Measurements from ENCODE around the gene CHST15. TPM values are rescaled to one million over a fixed set of nuclear protein-coding genes. Genes with fewer than 3 reads are reported as not detected.

Gene CHST15
- total RNA-seq, 5 donors from 2014 or later (not counting 1 experiment from before 2014, with no cell fraction given), result 0.95 to 4.2 (median 1.3) TPM

DNA sequence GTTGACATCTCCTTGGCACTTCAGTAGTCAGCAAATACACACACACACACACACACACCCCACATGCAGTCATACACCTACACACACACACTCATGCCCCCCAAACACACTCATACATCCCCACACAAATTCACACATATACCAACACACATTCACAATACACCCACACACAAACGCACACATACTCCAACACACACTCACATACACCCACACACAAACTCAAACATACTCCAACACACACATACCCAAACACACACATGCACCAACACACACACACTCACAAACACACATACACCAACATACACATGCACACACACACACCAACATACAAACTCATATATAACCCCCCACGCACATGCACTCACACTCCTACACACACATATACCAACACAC is 31.4 kb upstream of the CHST15 start:
- WGBS (ENCODE audit: insufficient coverage), result 94% methylated on average over 2 of the region's 2 CpGs
- H3K4me1 ChIP-seq (ENCODE audit: control insufficient read depth in 1 of 2, extremely low read depth in 1 of 2, insufficient read depth in 2 of 2, low read length in 2 of 2), result peaks cover 0 to 5% of the 10 kb centered on the region in 2 experiments
- Mint-ChIP-seq H3K27me3 (peaks cover 0 to 2% of the 10 kb centered on the region in 2 donors), H3K4me1 (no peaks in the 10 kb centered on the region), H3K36me3 (no peaks in the 10 kb centered on the region), H3K27ac (no peak overlapping the region), H3K9me3 (no peaks in the 10 kb centered on the region), H3K4me3 (no peak overlapping the region)
- CTCF ChIA-PET, result no interaction called here
- H3K36me3 ChIP-seq (ENCODE audit: control insufficient read depth in 2 of 2, extremely low read depth in 1 of 2, insufficient read depth in 1 of 2, low read length in 1 of 2), result no peaks in the 10 kb centered on the region
- H3K27ac ChIP-seq (ENCODE audit: low read length), result no peak overlapping the region
- H3K9me3 ChIP-seq, result no peaks in the 10 kb centered on the region
- ATAC-seq (replicated peaks in 1 of 4) (no peak), DNase-seq (no peak)
- peaks cover 0 to 11% of the 10 kb centered on the region in 2 experiments for H3K27me3 ChIP-seq (replicated peaks in 1 of 2; ENCODE audit: control insufficient read depth in 2 of 2, extremely low read depth in 1 of 2, insufficient read depth in 2 of 2, low read length in 1 of 2)
- POLR2A ChIA-PET, result no interaction called here
- H3K4me3 ChIP-seq (ENCODE audit: control insufficient read depth in 1 of 2, extremely low read depth in 1 of 2, low read length in 1 of 2), result no peak overlapping the region

DNA sequence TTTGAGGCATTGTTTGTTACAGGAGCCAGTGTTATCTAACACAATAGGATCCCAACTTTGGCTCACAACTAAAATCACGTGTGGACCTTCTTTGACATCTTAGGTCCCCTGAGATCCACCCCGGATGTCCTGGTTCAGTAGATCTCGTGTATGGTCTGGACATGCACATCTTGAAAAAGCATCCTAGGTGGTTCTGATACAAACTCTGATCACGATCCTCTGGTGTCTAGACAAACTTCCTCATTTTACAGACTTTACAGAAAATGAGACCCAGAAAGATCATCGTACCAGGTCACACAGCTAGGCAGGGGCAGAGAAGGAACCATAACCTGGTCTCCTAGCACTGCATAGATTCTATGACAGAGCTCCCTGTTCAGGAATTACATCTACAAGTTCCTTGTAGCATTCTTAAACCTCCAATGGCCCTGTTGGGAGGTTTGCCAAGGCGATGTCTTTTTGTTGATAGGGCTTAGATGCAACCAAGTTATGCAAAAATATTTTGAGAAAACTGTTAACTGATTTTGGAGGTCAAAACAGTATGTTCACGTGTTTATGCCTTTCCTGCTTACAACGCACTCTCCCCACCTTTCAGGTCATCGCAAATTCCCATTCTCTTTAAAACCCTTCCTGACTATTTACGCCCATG is 30.8 kb upstream of the CHST15 start:
- Mint-ChIP-seq H3K4me1 (no peaks in the 10 kb centered on the region), H3K9me3 (no peaks in the 10 kb centered on the region), H3K27ac (no peak overlapping the region), H3K27me3 (no peaks in the 10 kb centered on the region), H3K4me3 (no peak overlapping the region), H3K36me3 (no peaks in the 10 kb centered on the region)
- no peaks in the 10 kb centered on the region for H3K9me3 ChIP-seq
- no peak overlapping the region for H3K27ac ChIP-seq (ENCODE audit: low read length)
- ATAC-seq (replicated peaks in 1 of 4) (no peak), DNase-seq (no peak)
- 82% methylated on average over 5 of the region's 10 CpGs for WGBS (ENCODE audit: insufficient coverage)
- H3K36me3 ChIP-seq (ENCODE audit: control insufficient read depth in 2 of 2, extremely low read depth in 1 of 2, insufficient read depth in 1 of 2, low read length in 1 of 2), result no peaks in the 10 kb centered on the region
- POLR2A ChIA-PET, result no interaction called here
- no peak overlapping the region for H3K4me3 ChIP-seq (ENCODE audit: control insufficient read depth in 1 of 2, extremely low read depth in 1 of 2, low read length in 1 of 2)
- peaks cover 0 to 16% of the 10 kb centered on the region in 2 experiments for H3K27me3 ChIP-seq (replicated peaks in 1 of 2; ENCODE audit: control insufficient read depth in 2 of 2, extremely low read depth in 1 of 2, insufficient read depth in 2 of 2, low read length in 1 of 2)
- peaks cover 0 to 10% of the 10 kb centered on the region in 2 experiments for H3K4me1 ChIP-seq (ENCODE audit: control insufficient read depth in 1 of 2, extremely low read depth in 1 of 2, insufficient read depth in 2 of 2, low read length in 2 of 2)
- CTCF ChIA-PET, result no interaction called here

DNA sequence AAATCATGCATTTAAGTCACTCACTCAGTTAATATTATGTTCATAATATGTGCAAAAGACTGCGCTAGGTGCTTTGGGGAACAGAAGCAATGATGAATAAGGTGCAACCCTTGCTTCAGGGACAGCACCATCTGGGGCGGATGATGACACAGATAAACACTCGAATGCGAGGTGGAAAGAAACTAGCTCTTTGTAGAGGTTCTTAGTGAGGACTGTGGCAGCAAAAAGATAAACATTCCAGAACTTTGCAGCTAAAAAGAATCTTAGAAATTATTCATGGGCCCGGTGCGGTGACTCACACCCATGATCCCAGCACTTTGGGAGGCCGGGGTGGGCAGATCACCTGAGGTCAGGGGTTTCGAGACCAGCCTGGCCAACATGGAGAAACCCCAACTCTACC is 29.8 kb upstream of the CHST15 start:
- ATAC-seq (replicated peaks in 1 of 4), result no peak
- Histone ChIP-seq H3K27me3 (replicated peaks in 1 of 2; ENCODE audit: control insufficient read depth in 2 of 2, extremely low read depth in 1 of 2, insufficient read depth in 2 of 2, low read length in 1 of 2) (peaks cover 0 to 10% of the 10 kb centered on the region in 2 experiments), H3K4me1 (ENCODE audit: control insufficient read depth in 1 of 2, extremely low read depth in 1 of 2, insufficient read depth in 2 of 2, low read length in 2 of 2) (peaks cover 0 to 11% of the 10 kb centered on the region in 2 experiments), H3K4me3 (ENCODE audit: control insufficient read depth in 1 of 2, extremely low read depth in 1 of 2, low read length in 1 of 2) (no peak overlapping the region), H3K9me3 (no peaks in the 10 kb centered on the region), H3K27ac (ENCODE audit: low read length) (no peak overlapping the region), H3K36me3 (ENCODE audit: control insufficient read depth in 2 of 2, extremely low read depth in 1 of 2, insufficient read depth in 1 of 2, low read length in 1 of 2) (no peaks in the 10 kb centered on the region)
- CTCF ChIA-PET, result no interaction called here
- 87% methylated on average over 4 of the region's 8 CpGs for WGBS (ENCODE audit: insufficient coverage)
- no peaks in the 10 kb centered on the region for H3K9me3 Mint-ChIP-seq
- H3K4me1 Mint-ChIP-seq, result no peaks in the 10 kb centered on the region
- no peaks in the 10 kb centered on the region for H3K27me3 Mint-ChIP-seq
- no peaks in the 10 kb centered on the region for H3K36me3 Mint-ChIP-seq
- DNase-seq, result no peak
- H3K27ac Mint-ChIP-seq, result no peak overlapping the region
- no peak overlapping the region for H3K4me3 Mint-ChIP-seq
- POLR2A ChIA-PET, result interaction anchor here in 1 of 2 donors (0.8 kb wide), 1 partner anchor 38 kb away, joined by 3 read pairs; no protein-coding TSS in a partner anchor

DNA sequence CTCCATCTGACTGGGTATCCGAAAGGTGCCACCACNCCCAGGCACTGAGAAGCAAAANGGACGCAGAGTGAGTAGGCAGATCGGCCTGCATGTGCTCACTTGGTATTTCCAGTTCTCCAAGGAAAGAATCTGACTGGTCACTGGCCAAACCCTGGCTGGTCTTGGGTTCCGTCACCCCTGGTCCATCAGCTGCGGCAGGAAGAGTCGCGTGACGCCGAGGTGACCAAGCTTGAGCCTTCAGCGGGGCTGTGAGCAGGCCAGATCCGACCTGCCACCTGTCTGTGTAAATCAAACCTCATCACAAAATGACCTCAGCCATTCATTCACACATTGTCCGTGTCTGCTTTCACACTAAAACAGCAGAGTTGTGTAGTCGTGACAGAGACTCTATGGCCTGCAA is 28.8 kb upstream of the CHST15 start:
- H3K36me3 ChIP-seq (ENCODE audit: control insufficient read depth in 2 of 2, extremely low read depth in 1 of 2, insufficient read depth in 1 of 2, low read length in 1 of 2), result no peaks in the 10 kb centered on the region
- H3K4me1 Mint-ChIP-seq, result no peaks in the 10 kb centered on the region
- ATAC-seq (replicated peaks in 1 of 4), result no peak
- peaks cover 0 to 3% of the 10 kb centered on the region in 2 donors for H3K27me3 Mint-ChIP-seq
- peaks cover 0 to 10% of the 10 kb centered on the region in 2 experiments for H3K27me3 ChIP-seq (replicated peaks in 1 of 2; ENCODE audit: control insufficient read depth in 2 of 2, extremely low read depth in 1 of 2, insufficient read depth in 2 of 2, low read length in 1 of 2)
- no peaks in the 10 kb centered on the region for H3K9me3 Mint-ChIP-seq
- H3K4me3 Mint-ChIP-seq, result no peak overlapping the region
- H3K36me3 Mint-ChIP-seq, result no peaks in the 10 kb centered on the region
- 86% methylated on average over 13 of the region's 13 CpGs for WGBS (ENCODE audit: insufficient coverage)
- POLR2A ChIA-PET, result no interaction called here
- peaks cover 0 to 11% of the 10 kb centered on the region in 2 experiments for H3K4me1 ChIP-seq (ENCODE audit: control insufficient read depth in 1 of 2, extremely low read depth in 1 of 2, insufficient read depth in 2 of 2, low read length in 2 of 2)
- no peaks in the 10 kb centered on the region for H3K9me3 ChIP-seq
- H3K27ac Mint-ChIP-seq, result no peak overlapping the region
- H3K4me3 ChIP-seq (ENCODE audit: control insufficient read depth in 1 of 2, extremely low read depth in 1 of 2, low read length in 1 of 2), result no peak overlapping the region
- H3K27ac ChIP-seq (ENCODE audit: low read length), result no peak overlapping the region
- CTCF ChIA-PET, result no interaction called here
- no peak for DNase-seq

DNA sequence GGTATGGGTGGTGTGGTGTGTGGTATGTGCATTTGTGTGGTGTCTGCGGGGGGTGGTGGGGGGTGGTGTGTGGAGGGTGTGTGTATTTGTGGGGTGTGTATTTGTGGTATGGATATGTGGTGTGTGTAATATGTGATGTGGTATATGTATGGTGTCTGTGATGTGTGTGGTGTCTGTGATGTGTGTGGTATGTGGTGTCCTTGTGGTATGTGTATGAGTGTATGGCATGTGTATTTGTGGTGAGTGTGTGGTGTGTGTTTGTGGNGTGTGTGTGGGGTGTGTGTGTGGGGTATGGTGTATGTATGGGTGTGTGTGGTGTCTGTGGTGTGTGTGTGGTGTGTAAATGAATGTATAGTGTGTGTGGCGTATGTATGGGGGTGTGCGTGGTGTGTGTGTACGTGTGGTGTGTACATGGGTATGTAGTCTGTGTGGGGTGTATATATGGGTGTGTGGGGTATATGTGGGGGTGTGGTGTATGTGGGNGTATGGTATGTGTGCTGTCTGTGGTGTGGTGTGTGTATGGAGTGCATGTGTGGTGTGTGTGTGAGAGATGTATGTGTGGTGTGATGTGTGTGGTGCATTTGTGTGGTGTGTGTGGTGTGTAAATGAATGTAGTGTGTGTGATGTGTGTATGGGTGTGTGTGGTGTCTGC is 27.1 kb upstream of the CHST15 start:
- no peak overlapping the region for H3K4me3 ChIP-seq (ENCODE audit: control insufficient read depth in 1 of 2, extremely low read depth in 1 of 2, low read length in 1 of 2)
- H3K36me3 ChIP-seq (ENCODE audit: control insufficient read depth in 2 of 2, extremely low read depth in 1 of 2, insufficient read depth in 1 of 2, low read length in 1 of 2), result no peaks in the 10 kb centered on the region
- Mint-ChIP-seq H3K27ac (no peak overlapping the region), H3K36me3 (no peaks in the 10 kb centered on the region), H3K27me3 (peaks cover 0 to 3% of the 10 kb centered on the region in 2 donors), H3K4me1 (no peaks in the 10 kb centered on the region), H3K9me3 (no peaks in the 10 kb centered on the region), H3K4me3 (no peak overlapping the region)
- peaks cover 0 to 11% of the 10 kb centered on the region in 2 experiments for H3K4me1 ChIP-seq (ENCODE audit: control insufficient read depth in 1 of 2, extremely low read depth in 1 of 2, insufficient read depth in 2 of 2, low read length in 2 of 2)
- 77% methylated on average over 4 of the region's 4 CpGs for WGBS (ENCODE audit: insufficient coverage)
- no peak for DNase-seq
- H3K27ac ChIP-seq (ENCODE audit: low read length), result no peak overlapping the region
- peaks cover 0 to 10% of the 10 kb centered on the region in 2 experiments for H3K27me3 ChIP-seq (replicated peaks in 1 of 2; ENCODE audit: control insufficient read depth in 2 of 2, extremely low read depth in 1 of 2, insufficient read depth in 2 of 2, low read length in 1 of 2)
- H3K9me3 ChIP-seq, result no peaks in the 10 kb centered on the region
- POLR2A ChIA-PET, result no interaction called here
- peak in 1 of 4 experiments; percentile 9 for ATAC-seq (replicated peaks in 1 of 4)
- CTCF ChIA-PET, result no interaction called here

DNA sequence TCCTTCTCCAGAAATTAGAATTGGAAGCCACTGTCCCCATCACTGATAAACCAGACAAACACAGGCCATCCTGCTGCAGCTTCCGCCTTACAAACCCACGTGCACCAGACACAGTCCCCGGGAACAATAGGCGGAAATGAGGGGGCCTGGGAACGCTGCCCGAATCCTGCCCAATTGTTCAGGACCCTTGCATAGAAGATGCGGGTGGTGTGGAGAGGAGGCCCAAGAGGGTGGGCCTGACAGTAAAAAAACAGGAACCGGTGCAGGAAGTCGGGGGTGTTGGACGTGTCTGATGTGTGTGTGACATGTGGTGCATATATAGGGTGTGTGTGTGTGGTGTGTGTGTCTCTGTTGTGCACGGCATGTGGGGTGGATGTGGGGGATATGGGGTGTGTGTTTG is 26.5 kb upstream of the CHST15 start:
- Mint-ChIP-seq H3K27me3 (peaks cover 0 to 3% of the 10 kb centered on the region in 2 donors), H3K9me3 (no peaks in the 10 kb centered on the region), H3K4me3 (no peak overlapping the region), H3K27ac (no peak overlapping the region), H3K36me3 (no peaks in the 10 kb centered on the region), H3K4me1 (no peaks in the 10 kb centered on the region)
- ATAC-seq (replicated peaks in 1 of 4) (peak in 2 of 4 experiments; percentile 13 to 35), DNase-seq (peak in 1 of 35 experiments; percentile 2)
- no peak overlapping the region for H3K4me3 ChIP-seq (ENCODE audit: control insufficient read depth in 1 of 2, extremely low read depth in 1 of 2, low read length in 1 of 2)
- WGBS (ENCODE audit: insufficient coverage), result 34% methylated on average over 11 of the region's 11 CpGs
- H3K27ac ChIP-seq (ENCODE audit: low read length), result no peak overlapping the region
- POLR2A ChIA-PET, result no interaction called here
- peaks cover 0 to 11% of the 10 kb centered on the region in 2 experiments for H3K4me1 ChIP-seq (ENCODE audit: control insufficient read depth in 1 of 2, extremely low read depth in 1 of 2, insufficient read depth in 2 of 2, low read length in 2 of 2)
- no peaks in the 10 kb centered on the region for H3K36me3 ChIP-seq (ENCODE audit: control insufficient read depth in 2 of 2, extremely low read depth in 1 of 2, insufficient read depth in 1 of 2, low read length in 1 of 2)
- CTCF ChIA-PET, result interaction anchor here in 1 of 2 donors (0.7 kb wide), 1 partner anchor 263 kb away, joined by 3 read pairs; no protein-coding TSS in a partner anchor
- H3K27me3 ChIP-seq (replicated peaks in 1 of 2; ENCODE audit: control insufficient read depth in 2 of 2, extremely low read depth in 1 of 2, insufficient read depth in 2 of 2, low read length in 1 of 2), result peaks cover 0 to 10% of the 10 kb centered on the region in 2 experiments
- H3K9me3 ChIP-seq, result no peaks in the 10 kb centered on the region
